Endometrial microvascular endothelial cells (primary cell): ENCODE measurements around the gene SLC22A5. TPM values are rescaled to one million over a fixed set of nuclear protein-coding genes. Genes with fewer than 3 reads are reported as not detected.
"Not testable (repeated sequence)": the region's sequence is repeated elsewhere in the genome, so short reads cannot be mapped to it uniquely, and the experiment has no call there.

Experiments used
- in situ Hi-C: cut with HindIII; loops from 2 replicates; pipeline ENCODE4 v1.10.0; 2017; ENCODE audit warnings: low sequenced_read_pairs, low pct_unique_long_range_greater_than_20kb; ENCODE audit errors: inconsistent ontology term
- total RNA-seq: library from RNA; depleted of rRNA; stranded (reverse); fragments of >200 nt; gene quantifications from one replicate; pipeline ENCODE4 v1.2.3, GENCODE V29; 2015; ENCODE audit errors: inconsistent ontology term

SLC22A5 gene
- total RNA-seq, 1 donor from 2014 or later, result 4.1 TPM

- in situ Hi-C loops, result no loop called here
Measured at GRCh38 chr5:132431632-132432031, 62.1 kb downstream of the SLC22A5 start.

GRCh38 chr5:132433141-132433540 is 63.6 kb downstream of the SLC22A5 start:
- in situ Hi-C loops, result no loop called here

DNA sequence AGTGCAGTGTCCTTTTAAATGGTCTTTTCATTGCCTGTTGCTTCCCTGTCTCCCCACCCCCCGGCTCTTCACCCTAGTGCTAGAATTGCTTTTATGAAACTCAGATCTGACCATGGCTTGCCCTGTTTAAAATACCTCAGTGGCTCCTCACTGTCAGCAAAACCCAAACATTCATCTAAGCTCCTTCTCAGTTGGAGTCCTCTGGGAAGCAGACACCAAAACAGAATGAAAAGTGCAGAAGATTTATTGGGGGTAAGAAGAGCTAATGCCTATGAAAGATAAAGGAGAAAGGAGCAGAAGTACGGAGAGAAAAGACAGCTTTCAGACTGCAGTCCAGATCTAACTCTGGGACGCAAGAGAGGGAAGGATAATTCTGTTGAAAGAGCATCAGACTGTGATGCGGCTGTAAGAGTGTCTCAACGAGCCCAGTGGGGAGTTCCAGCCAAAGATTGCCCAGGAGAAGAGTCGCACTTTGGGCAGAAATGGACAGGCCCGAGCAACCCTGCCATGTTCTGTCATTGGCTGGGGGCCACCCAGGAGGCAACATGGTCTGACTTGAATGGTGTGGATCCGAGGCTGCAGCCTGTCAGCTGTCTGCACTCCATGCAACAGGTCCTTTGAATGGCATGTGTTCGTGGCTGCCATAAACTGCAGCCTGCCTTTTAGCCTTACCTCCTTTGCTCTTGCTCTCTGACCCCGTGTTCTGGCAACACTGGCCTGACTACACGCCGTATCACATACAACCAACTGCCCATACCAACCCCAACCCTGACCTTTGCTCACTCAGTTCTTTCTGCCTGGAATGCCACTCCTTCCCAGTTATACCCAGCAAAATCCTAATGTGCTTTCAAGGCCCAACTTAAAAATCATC is 65.1 kb downstream of the SLC22A5 start:
- in situ Hi-C loops, result no loop called here

DNA sequence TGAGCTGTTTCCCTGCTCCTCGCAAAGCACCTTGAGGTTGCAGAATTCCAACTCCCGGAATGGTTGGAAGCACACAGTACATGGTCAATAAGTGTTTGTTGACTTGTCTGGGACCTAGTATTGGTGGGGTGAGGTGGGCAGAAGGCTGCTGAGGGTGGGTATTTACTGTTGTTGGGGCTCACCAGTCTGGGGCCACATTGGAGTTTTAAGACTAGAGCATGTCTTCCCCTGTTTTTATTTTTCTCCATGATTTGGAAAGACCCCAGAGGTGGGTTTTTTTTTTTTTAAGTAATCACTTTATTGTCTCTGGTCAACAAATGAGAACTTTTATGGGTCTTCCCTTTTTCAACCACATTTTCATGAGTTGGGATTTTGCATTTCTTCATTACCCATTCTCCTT is 65.9 kb downstream of the SLC22A5 start:
- in situ Hi-C loops, result no loop called here

- in situ Hi-C loops, result no loop called here
Measured at GRCh38 chr5:132435886-132436285, 66.4 kb downstream of the SLC22A5 start.

DNA sequence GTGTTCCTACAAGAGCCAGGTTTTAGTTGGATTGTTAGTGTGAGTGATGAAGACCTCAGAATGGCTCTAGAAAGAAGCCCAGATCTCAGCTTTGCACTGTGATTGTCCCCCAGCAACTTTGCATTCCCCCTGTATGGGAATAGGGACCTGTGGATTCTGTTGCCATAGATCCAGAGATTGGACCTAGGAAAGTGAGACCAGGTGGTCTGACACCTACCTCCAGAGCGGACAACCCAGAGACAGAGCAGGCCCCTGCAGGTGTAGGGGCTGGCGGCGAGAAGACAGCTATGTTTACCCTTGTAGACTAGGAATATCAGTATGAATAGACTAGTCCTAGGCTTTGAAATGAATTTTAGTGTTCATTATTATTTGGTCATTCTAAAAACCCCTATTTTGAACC is 67.4 kb downstream of the SLC22A5 start:
- in situ Hi-C loops, result no loop called here

DNA sequence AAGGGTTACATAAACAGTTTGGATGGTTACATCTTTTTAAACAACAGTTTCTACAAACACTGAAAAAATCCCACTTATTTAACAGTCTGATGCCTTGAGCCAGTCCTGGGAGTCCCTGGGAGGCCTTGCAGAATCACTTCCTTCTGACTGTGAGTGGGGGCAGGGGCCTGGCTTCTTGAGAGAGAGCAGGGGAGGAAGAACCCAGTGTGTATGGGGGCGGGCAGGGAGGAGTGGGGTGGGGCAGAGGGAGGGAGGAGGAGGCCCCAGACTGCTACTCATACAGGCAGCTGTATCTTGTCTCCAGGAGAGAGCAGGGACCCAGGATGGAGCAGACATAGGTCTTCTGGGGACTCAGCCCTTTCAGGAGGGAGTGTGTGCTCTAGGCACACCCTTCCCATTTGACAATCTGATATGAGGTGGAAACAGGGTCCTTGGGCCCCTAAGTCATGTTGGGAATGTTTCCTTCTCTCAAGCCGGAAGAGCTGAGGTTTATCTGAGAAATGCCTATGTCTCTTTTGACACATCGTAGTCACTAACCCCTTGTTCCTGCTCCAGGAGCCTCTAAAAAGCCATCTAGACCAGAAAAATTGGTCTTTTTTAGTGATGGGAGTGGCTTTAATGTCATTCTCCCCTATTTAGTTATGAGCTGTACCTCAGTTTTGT is 68.2 kb downstream of the SLC22A5 start:
- in situ Hi-C loops, result no loop called here

DNA sequence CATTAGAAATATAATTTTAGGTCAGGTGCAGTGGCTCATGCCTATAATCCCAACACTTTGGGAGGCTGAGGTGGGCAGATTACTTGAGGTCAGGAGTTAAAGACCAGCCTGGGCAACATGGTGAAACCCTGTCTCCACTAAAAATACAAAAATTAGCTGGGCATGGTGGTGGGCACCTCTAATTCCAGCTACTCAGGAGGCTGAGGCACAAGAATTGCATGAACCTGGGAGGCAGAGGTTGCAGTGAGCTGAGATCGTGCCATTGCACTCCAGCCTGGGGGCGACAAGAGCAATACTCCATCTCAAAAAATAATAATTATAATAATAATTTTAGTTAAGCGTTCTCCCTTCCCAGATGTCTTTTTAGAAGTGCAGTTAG is 68.7 kb downstream of the SLC22A5 start:
- in situ Hi-C loops, result not testable (repeated sequence)

DNA sequence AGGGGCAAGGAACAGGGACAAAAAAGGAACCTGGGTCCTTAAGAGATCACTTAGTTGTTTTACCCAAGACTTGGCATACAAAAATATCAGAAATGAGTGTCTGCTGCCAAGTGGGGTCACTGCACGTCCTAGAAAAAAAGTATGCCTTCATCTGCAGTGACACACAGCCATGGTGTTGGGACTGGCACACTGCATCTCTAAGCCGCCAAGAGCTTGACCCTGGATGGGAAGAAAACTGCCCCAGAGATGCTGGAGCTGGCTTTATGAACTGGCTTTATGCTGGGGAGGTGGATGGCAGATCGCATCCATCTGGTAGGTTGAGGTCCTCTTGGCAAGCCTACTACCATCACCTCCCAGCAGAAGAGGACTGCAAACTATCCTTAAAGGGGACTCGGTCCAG is 69.4 kb downstream of the SLC22A5 start:
- in situ Hi-C loops, result no loop called here

DNA sequence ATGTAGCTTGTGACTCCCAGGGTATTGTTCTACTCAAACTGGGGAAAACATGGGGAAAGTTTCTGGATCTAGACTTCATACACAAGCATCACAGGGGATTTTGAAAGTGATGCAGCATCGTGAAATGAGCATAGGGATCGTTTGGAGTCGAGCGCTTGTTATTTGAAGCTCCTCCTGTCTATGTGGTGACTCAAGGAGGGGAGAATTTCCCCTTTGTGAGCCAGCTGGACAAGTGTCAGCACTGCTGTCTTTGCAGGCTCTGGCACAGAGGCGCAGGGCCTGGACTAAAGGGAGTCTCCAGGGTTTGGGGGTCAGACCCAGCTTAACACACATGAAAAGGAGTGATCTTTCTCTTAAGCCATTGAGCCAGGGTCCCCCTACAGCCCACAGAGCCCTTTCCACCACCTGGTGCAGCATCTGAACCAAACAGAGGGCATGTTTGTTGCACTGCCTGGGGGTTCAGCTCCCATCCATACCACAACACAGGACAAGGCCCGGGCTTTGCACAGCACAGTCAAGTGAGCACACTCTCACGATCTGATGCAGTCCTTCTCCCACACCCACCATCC is 70.1 kb downstream of the SLC22A5 start:
- in situ Hi-C loops, result no loop called here

DNA sequence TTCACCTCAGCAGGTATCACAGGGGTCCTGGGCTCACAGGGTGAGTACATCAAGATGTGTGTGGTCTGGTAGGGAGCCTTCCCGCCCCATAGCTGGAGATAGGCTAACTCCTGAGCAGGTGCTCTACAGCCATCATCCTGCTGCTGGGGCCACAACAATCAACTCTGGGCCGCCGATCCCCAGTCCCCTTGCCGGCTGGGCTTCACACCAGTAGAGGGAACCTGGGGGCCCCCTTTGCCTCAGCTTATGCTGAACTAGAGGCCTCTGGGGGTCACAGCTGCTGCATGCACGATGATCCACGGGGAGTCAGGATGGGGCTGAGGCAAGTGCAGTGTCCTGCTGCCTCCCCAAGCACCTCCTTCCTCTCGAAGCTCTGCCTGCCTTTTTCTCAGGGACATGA is 74.6 kb downstream of the SLC22A5 start:
- in situ Hi-C loops, result no loop called here

Other genes starting within 250 kb of the SLC22A5 start
- gene P4HA2, start 141.9 kb upstream of the SLC22A5 start, total RNA-seq, result 49.0 TPM
- 113 TPM for gene PDLIM4, start 112.0 kb upstream of the SLC22A5 start, total RNA-seq
- 8.5 TPM for gene SLC22A4, start 75.3 kb upstream of the SLC22A5 start, total RNA-seq
- 44.6 TPM for gene IRF1, start 121.1 kb downstream of the SLC22A5 start, total RNA-seq
- gene IL5, start 173.8 kb downstream of the SLC22A5 start, total RNA-seq, result not detected
- 10.5 TPM for gene RAD50, start 187.3 kb downstream of the SLC22A5 start, total RNA-seq